Left lung (tissue), 10 donors: Measurements from ENCODE around the gene PBX4. TPM values are rescaled to one million over a fixed set of nuclear protein-coding genes. Genes with fewer than 3 reads are reported as not detected.

Source experiments
- ATAC-seq: fragments of 200-7000 bp; cut with Tn5 transposase; one replicate; pipeline ENCODE4 v1.9.1; 2020; ENCODE audit warnings: moderate library complexity
- DNase-seq, 4 donors: peaks; one replicate each; pipeline ENCODE4 v3.0.0-alpha.2; 2013 to 2020
- H3K27ac ChIP-seq, 2 donors: fragments of 200-600 bp; sonication (generic) in 1 of 2; one replicate each; pipeline versions ENCODE4 v1.5.0 to v1.8.0; 2020 to 2021
- H3K27me3 ChIP-seq, 2 donors: fragments of 200-600 bp; sonication (generic) in 1 of 2; one replicate each; pipeline versions ENCODE4 v1.5.0 to v1.8.0; 2020 to 2021
- H3K36me3 ChIP-seq, 2 donors: fragments of 200-600 bp; sonication (generic) in 1 of 2; one replicate each; pipeline versions ENCODE4 v1.5.0 to v1.8.0; 2020 to 2021
- H3K4me1 ChIP-seq, 2 donors: fragments of 200-600 bp; one replicate each; pipeline ENCODE4 v1.8.0; 2021
- H3K4me3 ChIP-seq, 2 donors: fragments of 200-600 bp; sonication (generic) in 1 of 2; one replicate each; pipeline versions ENCODE4 v1.5.0 to v1.8.0; 2020 to 2021; ENCODE audit warnings: mild to moderate bottlenecking in 1 of 2
- H3K9me3 ChIP-seq, 2 donors: fragments of 200-600 bp; sonication (generic) in 1 of 2; one replicate each; pipeline versions ENCODE4 v1.5.0 to v1.8.0; 2020 to 2021
- CTCF ChIP-seq, 2 donors: fragments of 200-600 bp; sonication (generic) in 1 of 2; IDR thresholded peaks; one replicate each; pipeline versions ENCODE4 v1.5.0 to v1.8.0; 2021; ENCODE audit warnings: antibody characterized with exemption in 2 of 2
- intact Hi-C, 2 donors: fragments of 100-400 bp; cut with DNase I; formaldehyde crosslinking; loops; one replicate each; pipeline versions ENCODE4 v1.11.2 to v1.14.2; 2022
- polyA plus RNA-seq, 6 donors: library from polyadenylated mRNA; unstranded; fragments of 120-200 nt; gene quantifications; one replicate each; pipeline ENCODE4 v1.2.1, GENCODE V29; 2013; ENCODE audit not compliant: insufficient read length in 6 of 6
- total RNA-seq, 2 donors: library from RNA; stranded (reverse); fragmentation: NEBNext Ultra II Directional; extraction: Animal tissue kit (Norgen Biotek cat#: 25700); gene quantifications; one replicate each; pipeline ENCODE4 v1.2.1, GENCODE V29; 2021
- donor health status: DM: no; HTN: yes; CAD: no.
- donor health status: DM: no; HTN: no; CAD: no.

The PBX4 gene
- total and polyA plus RNA-seq, 8 donors = 1.8 to 22.0 (median 16.1) TPM

- H3K4me3 ChIP-seq = peak within 1 kb of the TSS; percentile 50 to 53
- ATAC-seq = peak; percentile 95
- DNase-seq = peak in 3 of 4 donors; percentile 63 to 91 (median 69)
- intact Hi-C loops = no loop called here
- peaks cover 0 to 11% of the 10 kb centered on the region in 2 donors for H3K27me3 ChIP-seq
- peak within 1 kb of the TSS in 1 of 2 donors; percentile 65 for H3K27ac ChIP-seq
- no peaks in the 10 kb centered on the region for H3K9me3 ChIP-seq
- peaks cover 0 to 56% of the 10 kb centered on the region in 2 donors for H3K36me3 ChIP-seq
- TF ChIP-seq CTCF (IDR thresholded peaks at IDR 0.05) = no peak
- peaks cover 7 to 21% of the 10 kb centered on the region in 2 donors for H3K4me1 ChIP-seq
Observed at GRCh38 chr19:19627621-19628500, 9.4 kb upstream of the PBX4 start, which contains the start of gene LPAR2. Gene LPAR2, minus strand, starts transcription at chr19:19628220. Its CDS starts 945 bp downstream, at chr19:19627275.

- peaks cover 0 to 45% of the 10 kb centered on the region in 2 donors for H3K36me3 ChIP-seq
- intact Hi-C loops = no loop called here
- ATAC-seq (no peak), DNase-seq (no peak)
- peaks cover 0 to 11% of the 10 kb centered on the region in 2 donors for H3K27me3 ChIP-seq
- peak overlapping the region in 1 of 2 donors; percentile 50 for H3K4me3 ChIP-seq
- H3K4me1 ChIP-seq = peaks cover 7 to 21% of the 10 kb centered on the region in 2 donors
- no peaks in the 10 kb centered on the region for H3K9me3 ChIP-seq
- no peak for TF ChIP-seq CTCF (IDR thresholded peaks at IDR 0.05)
- H3K27ac ChIP-seq = no peak overlapping the region
Observed at GRCh38 chr19:19626516-19627472, 8.3 kb upstream of the PBX4 start.

- no peak overlapping the region for H3K27ac ChIP-seq
- no peak for TF ChIP-seq CTCF (IDR thresholded peaks at IDR 0.05)
- H3K36me3 ChIP-seq = peaks cover 0 to 21% of the 10 kb centered on the region in 2 donors
- DNase-seq = peak in 1 of 4 donors; percentile 59
- H3K4me3 ChIP-seq = no peak overlapping the region
- H3K9me3 ChIP-seq = no peaks in the 10 kb centered on the region
- peaks cover 7 to 22% of the 10 kb centered on the region in 2 donors for H3K4me1 ChIP-seq
- H3K27me3 ChIP-seq = peaks cover 0 to 11% of the 10 kb centered on the region in 2 donors
- intact Hi-C loops = no loop called here
- ATAC-seq = no peak
Observed at GRCh38 chr19:19624032-19624570, 5.6 kb upstream of the PBX4 start.

GRCh38 chr19:19623383-19623782 lies 4.9 kb upstream of the PBX4 start:
- peaks cover 0 to 21% of the 10 kb centered on the region in 2 donors for H3K36me3 ChIP-seq
- no peaks in the 10 kb centered on the region for H3K9me3 ChIP-seq
- intact Hi-C loops = no loop called here
- ATAC-seq (no peak), DNase-seq (no peak)
- no peak for TF ChIP-seq CTCF (IDR thresholded peaks at IDR 0.05)
- H3K27me3 ChIP-seq = peaks cover 0 to 9% of the 10 kb centered on the region in 2 donors
- peaks cover under 1 to 23% of the 10 kb centered on the region in 2 donors for H3K4me1 ChIP-seq
- H3K4me3 ChIP-seq = no peak overlapping the region
- H3K27ac ChIP-seq = no peak overlapping the region
